AG04450 (cell line): ENCODE results near the gene PHLDA1. TPM values are rescaled to one million over a fixed set of nuclear protein-coding genes. Genes with fewer than 3 reads are reported as not detected.

Experiments used
- CTCF ChIA-PET: fragments of 300-600, 350-600 bp; formaldehyde crosslinking; extraction: SDS; loops from one replicate; lab custom pipeline; 2022; ENCODE audit warnings: antibody characterized with exemption, inconsistent platforms; lab: Charles Lee
- POLR2A ChIA-PET: fragments of 350-600 bp; formaldehyde crosslinking; extraction: SDS; loops from one replicate; lab custom pipeline; 2021; ENCODE audit warnings: antibody characterized with exemption, inconsistent platforms; lab: Yijun Ruan, JAX
- DNase-seq: peaks from one replicate; pipeline ENCODE4 v3.0.0-alpha.2; 2011; ENCODE audit warnings: low read depth, low spot score
- H3K27ac ChIP-seq: one replicate; pipeline ENCODE4 v1.5.1; 2012; ENCODE audit warnings: low read depth, low read length, control low read depth
- H3K27me3 ChIP-seq: one replicate; pipeline ENCODE4 v1.6.0; 2012; ENCODE audit warnings: low read length; ENCODE audit not compliant: control insufficient read depth, insufficient read depth
- H3K4me3 ChIP-seq: 2 replicates; pipeline ENCODE4 v1.5.1; 2011; ENCODE audit warnings: mild to moderate bottlenecking, low read depth, low read length, control low read depth
- H3K9me3 ChIP-seq: 2 replicates; pipeline ENCODE4 v1.5.1; 2012; ENCODE audit warnings: low read length; ENCODE audit not compliant: control insufficient read depth, insufficient read depth
- CTCF ChIP-seq: IDR thresholded peaks from 2 replicates; pipeline ENCODE4 v1.5.1; 2011; ENCODE audit warnings: low read depth, low read length, control low read depth, inconsistent platforms
- polyA plus RNA-seq: library from polyadenylated mRNA; depleted of rRNA; stranded (reverse); fragments of >200 nt; gene quantifications from 2 replicates; pipeline ENCODE4 v1.2.3, GENCODE V29; 2011

The PHLDA1 gene
- polyA plus RNA-seq, 1 experiment = 99.5 TPM

DNA sequence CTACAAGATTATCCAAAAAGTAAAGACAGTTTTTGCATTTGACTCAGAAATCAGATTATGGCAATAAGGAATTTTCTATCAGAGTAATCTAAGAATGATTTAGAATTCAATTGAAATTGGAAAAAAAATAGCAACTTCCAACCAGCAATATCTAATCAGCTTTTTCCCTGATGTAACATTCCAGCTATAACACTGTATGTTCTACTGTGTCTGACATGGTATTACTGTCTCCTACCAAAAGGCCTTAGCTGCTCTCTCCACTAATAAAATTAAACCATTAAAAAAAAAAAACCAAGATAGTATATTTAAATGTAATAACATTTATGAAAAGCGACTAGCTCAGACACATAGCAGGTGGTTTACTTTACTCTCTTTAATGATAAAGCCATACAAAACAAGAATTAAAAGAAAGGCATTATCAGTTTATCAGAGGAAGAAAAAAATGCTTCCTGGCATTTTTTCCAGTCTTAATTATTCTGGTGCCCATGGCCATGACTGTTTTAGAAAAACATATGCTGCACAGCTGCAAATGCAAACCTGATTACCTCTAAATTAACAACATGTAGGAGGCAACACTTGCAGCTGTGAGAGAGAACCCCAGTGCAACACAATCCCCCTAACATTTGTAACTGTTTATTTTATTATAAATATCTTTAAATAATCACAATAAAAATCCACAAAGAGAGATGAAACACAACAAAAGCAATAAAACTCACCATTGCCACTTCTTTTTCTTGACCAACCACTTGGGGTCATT is 28.8 kb downstream of the PHLDA1 start:
- TF ChIP-seq CTCF = no peak
- no peak for DNase-seq
- ChIA-PET POLR2A (interaction anchor here (0.6 kb wide), 1 partner anchor 522 kb away, joined by 3 read pairs; the partner anchor contains the start of gene GLIPR1), CTCF (interaction anchor here (0.5 to 1.1 kb wide), 2 partner anchors 24 to 233 kb away, joined by 3 to 4 read pairs; no protein-coding TSS in a partner anchor)
- Histone ChIP-seq H3K27me3 (no peaks in the 10 kb centered on the region), H3K27ac (no peak overlapping the region), H3K4me3 (no peak overlapping the region), H3K9me3 (no peaks in the 10 kb centered on the region; the same call in 1 of the 2 replicates)

DNA sequence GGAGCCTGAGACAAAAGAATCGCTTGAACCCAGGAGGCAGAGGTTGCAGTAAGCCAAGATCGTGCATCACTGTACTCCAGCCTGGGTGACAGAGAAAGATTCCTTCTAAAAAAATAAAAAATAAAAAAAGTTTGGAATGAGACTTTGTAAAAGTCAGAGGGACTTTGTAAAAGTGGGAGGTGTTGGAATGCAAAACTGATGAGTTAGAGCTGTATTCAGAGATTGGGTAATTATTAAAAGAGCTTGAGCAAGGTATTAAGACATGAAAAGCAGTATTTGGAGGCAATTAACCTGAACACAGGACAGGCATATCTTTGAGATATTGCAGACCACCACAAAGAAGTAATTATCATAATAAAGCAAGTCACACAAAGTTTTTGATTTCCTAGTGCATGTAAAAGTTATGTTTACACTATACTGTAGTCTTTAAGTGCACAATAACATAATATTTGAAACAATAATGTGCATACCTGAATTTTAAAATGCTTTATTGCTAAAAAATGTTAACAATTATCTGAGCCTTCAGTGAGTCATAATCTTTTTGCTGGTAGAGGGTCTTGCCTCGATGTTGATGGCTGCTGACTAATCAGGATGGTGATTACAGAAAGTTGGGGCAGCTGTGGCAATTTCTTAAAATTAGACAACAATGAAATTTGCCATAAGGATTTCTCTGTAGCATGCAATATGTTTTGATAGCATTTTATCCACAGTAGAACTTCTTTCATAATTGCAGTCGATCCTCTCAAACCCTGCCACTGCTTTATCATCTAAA is 33.1 kb downstream of the PHLDA1 start:
- H3K27me3 ChIP-seq = no peaks in the 10 kb centered on the region
- H3K27ac ChIP-seq = no peak overlapping the region
- DNase-seq = no peak
- no peak for TF ChIP-seq CTCF
- H3K4me3 ChIP-seq = no peak overlapping the region
- POLR2A ChIA-PET = interaction anchor here (0.7 kb wide), 1 partner anchor 17 kb away, joined by 7 read pairs; no protein-coding TSS in a partner anchor
- CTCF ChIA-PET = interaction anchor here (0.7 kb wide), 1 partner anchor 836 kb away, joined by 3 read pairs; no protein-coding TSS in a partner anchor
- H3K9me3 ChIP-seq = no peaks in the 10 kb centered on the region

DNA sequence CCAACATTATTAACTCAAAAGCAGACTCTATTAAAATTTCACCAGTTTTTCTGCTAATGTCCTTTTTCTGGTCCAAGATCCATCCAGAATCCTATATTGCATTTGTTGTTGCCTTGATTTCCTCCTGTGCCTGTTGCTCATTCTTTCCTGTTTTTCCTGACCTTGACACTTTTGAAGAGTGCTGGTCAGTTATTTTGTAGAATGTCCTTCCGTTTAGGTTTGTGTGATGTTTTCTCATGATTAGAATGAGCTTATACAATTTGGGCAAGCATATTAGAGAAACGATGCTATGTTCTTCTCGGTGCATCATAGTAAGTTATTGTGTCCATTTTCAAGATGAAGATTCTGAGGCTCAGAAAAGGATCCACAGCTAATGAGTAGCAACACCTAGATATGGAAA is 33.9 kb downstream of the PHLDA1 start:
- Histone ChIP-seq H3K27me3 (no peaks in the 10 kb centered on the region), H3K4me3 (no peak overlapping the region), H3K27ac (no peak overlapping the region), H3K9me3 (no peaks in the 10 kb centered on the region)
- DNase-seq = no peak
- no peak for TF ChIP-seq CTCF
- ChIA-PET CTCF (no interaction called here), POLR2A (no interaction called here)

GRCh38 chr12:75996861-75997447 is 34.6 kb downstream of the PHLDA1 start:
- CTCF ChIA-PET = no interaction called here
- no peak for TF ChIP-seq CTCF
- Histone ChIP-seq H3K27ac (no peak overlapping the region), H3K9me3 (no peaks in the 10 kb centered on the region), H3K4me3 (no peak overlapping the region), H3K27me3 (no peaks in the 10 kb centered on the region)
- no peak for DNase-seq
- POLR2A ChIA-PET = no interaction called here
